HG02981 (cell line): Measurements from ENCODE around the gene BEAN1.

Experiments
- ATAC-seq: cut with Tn5 transposase; IDR thresholded peaks from one replicate; pipeline ENCODE4 v1.9.1; 2021; ENCODE audit warnings: mild to moderate bottlenecking, moderate library complexity; ENCODE audit not compliant: unreplicated experiment

Gene BEAN1

DNA sequence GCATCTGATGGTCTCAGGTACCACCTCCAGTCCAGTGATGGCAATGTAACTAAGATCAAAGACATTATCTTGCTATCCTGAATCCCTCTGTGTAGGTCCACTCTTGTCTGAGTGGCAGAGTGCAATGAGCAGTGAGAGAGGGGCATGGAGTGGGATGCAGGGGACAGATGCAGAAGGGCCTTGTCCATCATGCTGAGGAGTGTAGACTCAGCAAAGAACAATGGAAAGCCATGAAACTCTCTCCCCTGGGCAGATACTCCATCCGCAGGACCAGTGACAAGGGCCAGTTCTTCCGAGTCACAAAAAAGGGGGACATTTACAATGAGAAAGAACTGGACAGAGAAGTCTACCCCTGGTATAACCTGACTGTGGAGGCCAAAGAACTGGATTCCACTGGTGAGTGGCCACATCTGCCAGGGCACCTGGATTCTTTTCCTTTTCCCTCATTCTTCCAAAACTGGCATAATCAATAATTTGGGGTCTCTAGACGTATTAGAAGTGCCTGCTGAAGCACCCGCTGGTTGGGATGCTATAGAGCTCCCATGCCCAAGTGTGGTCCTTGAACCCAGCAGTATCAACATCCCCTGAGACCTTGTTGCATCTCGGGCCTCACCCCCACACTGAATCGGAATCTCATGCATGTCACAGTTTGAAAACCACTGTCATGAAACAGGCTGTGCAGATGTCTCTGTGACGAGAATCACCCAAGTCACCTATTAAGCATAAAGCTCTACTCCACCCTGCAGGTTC, 31.1 kb upstream of the BEAN1 start:
- ATAC-seq, result no peak

DNA sequence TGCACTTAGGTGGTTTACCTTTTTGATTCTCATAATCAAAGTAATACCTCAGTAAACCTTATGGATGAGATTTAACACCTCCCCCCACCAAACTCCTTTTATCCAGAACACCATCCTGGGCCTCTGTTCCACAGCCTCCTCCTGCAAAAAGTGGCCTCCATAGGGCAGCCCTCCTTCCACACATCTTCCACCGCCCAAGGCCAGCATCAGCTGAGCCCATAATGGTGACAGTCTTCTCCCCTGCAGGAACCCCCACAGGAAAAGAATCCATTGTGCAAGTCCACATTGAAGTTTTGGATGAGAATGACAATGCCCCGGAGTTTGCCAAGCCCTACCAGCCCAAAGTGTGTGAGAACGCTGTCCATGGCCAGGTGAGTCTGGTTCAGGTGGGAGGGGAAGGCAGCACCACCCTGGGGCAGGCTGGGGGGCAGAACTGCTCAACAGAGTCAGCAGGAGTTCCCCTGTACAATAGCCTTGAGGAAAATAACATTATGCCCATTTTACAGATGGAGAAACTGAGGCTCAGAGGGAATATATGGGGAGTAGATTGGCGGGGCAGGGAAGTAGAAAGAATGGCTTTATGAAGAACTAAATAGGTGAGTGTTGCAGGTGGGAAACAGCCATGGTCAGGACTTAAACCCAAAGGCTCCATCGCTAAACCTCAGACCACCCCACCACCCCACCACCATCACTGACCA, 29.2 kb upstream of the BEAN1 start:
- no peak for ATAC-seq

DNA sequence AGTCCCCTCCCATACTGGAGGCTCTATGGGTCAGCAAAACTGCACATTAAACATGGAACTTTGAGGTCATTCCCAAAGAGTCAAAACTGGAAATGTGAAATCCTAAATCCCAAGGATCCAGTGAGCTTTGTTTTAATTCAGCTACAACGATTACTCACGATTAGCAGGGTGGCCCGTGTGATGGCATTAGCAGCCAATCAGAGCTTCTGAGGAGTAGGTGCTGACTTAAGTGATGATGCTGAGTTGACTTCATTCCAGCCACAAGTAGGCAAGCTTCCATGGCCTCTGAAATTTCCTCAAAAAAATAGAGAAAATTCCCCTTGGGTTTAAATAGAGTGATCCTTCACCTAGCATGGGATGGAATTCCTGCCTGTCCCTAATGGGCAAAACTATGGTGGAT, 28.1 kb upstream of the BEAN1 start:
- ATAC-seq, result no peak

GRCh38 chr16:66399930-66400329, 27.2 kb upstream of the BEAN1 start:
- ATAC-seq, result no peak

- no peak for ATAC-seq
These were observed 26.4 kb upstream of the BEAN1 start for GRCh38 chr16:66400503-66401380.

DNA sequence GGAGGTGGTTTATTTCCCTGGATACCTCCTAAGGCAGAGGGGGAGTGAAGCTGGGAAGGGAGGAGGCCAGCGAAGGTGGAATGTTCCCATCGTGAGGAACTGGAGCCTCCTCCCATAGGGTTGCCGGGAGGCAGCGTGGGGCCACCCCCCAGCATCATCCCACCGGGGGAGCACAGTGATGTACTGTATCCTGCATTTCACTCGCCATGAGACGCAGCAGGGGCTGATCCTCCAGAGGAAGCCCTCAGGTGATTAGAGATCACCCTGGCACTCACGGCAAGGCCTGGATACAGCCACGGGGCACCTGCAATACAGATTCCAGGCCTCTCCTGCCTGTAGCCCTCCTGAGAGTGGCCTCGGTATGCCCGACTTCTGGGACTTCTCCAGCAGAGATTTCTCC, 25.5 kb upstream of the BEAN1 start:
- no peak for ATAC-seq

GRCh38 chr16:66402166-66402565, 24.9 kb upstream of the BEAN1 start:
- ATAC-seq, result no peak

- ATAC-seq, result no peak
These were observed 24.4 kb upstream of the BEAN1 start for GRCh38 chr16:66402591-66403230.

- ATAC-seq, result no peak
These were observed 23.5 kb upstream of the BEAN1 start for GRCh38 chr16:66403531-66404145.

DNA sequence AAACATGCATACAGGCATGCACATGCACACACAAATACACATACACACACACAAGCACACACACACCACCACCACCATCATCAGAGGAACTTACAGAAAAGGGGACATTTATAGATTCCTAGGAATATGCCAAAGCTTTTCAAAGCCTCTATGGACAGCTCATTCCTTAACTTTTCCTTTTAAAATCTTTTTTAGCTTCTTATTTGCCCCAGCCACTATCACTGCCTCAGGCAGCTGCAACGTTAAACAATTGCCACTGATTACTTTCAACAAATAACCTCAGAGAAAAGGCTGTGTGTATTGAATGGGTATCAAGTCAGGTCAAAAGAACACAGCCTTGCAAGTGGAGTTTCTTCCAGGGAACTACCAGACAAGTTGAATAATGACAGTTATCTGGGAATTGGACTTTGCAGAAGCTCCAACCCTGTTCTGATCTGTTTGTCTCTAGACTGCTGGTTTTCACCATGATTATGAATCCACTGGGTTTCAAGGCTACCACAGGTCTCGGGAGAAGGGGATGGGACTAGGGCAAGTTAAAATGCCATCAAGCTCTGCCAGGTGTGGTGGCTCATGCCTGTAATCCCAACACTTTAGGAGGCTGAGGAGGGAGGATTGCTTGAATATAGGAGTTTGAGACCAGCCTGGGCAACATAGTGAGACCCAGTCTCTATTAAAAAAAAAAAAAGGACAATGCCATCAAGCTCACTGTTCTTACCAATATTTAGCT, 21.9 kb upstream of the BEAN1 start:
- no peak for ATAC-seq

DNA sequence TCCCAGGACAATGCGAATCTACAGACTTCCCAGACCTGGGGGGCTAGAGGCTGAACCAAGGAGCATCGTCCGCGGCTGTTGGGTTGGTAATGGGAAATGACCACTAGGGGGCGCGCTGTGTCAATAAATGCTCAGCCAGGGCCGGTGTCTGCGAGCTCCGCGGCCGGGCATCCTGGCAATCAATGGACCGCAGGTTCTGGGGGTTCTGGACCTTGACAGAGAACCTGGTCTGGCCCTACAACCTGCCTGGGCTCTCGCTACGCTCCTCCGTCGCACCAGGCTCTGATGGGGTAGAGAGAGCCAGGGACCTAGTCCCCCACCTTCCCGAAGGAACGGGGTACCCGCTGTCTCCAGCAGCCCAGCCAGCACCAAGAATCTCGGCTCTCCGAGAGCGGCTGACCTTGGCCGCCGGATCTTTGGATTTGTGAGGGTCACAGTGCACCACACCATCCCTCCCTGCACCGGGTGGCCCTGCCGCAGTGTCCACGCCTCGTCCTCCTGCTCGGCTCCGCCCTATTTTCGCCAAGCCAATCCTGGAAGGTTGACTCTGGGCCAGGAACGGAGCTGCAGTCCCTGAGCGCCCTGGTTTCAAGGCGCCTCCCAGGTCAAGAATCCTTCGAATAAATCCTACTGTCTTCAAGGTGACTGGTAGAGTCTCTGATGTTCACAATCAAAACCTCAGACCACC, 20.4 kb upstream of the BEAN1 start:
- ATAC-seq, result peak; percentile 71

DNA sequence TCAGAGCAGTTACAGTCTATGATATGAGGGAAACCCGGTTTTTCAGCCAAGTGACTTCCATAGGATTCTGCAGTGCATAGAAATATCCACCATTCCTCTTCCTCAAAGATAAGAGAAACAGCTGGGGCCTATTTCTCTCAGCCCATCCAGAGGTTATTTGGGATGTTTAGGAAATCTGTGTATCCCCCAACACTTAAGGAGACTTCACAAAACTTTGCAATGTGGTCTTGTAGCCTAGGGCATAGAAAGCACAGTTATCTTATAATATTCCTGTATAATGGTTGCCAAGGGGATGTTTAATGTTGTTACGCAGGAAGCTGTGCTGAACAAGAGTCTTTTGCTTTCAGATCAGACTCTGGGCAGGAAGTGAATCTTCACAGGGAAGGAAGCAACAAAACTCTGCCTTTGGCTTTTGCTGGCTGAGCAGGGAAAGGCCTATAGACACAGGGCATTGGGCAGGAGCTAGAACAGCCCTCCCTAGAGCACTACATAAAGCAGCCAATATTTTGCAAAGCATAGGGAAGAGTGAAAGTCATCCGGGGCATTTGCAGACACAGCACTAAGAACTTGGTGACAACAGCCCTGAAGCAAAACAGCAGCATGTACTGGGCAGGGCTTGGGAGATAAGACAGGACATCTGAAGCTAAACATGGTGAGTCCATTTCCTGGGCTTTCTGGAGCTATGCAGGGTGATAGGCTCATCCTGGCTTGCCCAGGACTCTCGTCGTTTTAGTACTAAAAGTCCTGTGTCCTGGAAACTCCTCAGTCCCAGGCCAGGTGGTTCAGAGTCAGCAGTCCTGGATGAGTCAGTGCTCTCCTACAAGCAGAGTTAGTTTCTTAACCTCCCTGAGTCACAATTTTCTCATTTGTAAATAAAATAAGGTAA, 18.7 kb upstream of the BEAN1 start:
- no peak for ATAC-seq

DNA sequence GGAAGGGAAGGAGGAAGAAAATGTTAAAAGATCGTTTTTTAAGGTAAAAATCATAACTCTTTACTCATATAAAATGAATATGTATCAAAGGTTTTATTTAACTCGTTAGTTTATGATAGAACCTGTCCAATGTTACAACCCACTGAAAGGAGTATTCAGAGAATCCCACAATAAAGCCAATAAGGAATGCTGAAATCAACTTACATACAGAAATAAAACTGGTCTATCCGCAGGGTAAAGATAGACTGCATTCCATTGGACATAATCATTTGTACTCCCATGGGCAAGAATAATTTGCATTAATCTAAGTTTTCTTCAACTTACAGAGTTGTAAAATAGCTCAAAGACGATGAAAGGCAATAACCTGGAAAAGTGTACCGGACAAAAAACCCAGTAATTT, 17.9 kb upstream of the BEAN1 start:
- no peak for ATAC-seq

DNA sequence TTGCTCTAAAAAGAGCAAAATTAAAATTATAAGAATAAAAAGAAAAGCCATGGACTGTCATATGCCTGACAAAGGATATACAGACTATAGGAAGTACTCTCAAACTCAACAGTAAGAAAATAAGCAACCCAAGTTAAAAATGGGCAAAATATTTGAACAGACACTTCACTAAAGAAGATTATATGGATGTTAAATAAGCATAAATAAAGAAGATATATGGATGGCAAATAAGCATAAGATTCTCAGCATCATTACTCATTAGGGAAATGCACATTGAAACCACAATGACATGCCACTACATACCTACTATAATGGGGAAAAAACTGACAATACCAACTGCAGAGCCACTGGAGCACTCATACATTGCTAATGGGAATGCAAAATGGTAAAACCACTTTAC, 14.9 kb upstream of the BEAN1 start:
- ATAC-seq, result no peak

GRCh38 chr16:66414891-66415290, 12.2 kb upstream of the BEAN1 start:
- ATAC-seq, result no peak

DNA sequence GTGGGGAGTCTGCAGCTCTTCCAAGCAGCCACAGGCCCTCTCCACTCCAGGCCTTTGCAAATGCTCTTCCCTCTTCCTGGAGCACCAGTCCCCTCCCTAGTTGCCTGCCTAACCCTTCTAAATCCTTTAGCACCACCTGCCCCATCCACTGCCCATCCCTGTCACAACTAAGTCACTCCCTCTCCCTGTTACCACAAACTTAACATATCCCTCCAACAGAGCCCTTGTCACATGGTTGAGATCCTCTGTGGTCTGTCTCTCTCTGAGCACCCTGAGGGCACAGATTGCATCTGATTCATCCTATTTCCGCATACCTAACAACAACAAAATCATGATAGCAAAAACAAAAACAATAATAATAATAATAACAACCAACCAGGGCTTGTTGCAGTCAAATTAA, 11.0 kb upstream of the BEAN1 start:
- no peak for ATAC-seq

DNA sequence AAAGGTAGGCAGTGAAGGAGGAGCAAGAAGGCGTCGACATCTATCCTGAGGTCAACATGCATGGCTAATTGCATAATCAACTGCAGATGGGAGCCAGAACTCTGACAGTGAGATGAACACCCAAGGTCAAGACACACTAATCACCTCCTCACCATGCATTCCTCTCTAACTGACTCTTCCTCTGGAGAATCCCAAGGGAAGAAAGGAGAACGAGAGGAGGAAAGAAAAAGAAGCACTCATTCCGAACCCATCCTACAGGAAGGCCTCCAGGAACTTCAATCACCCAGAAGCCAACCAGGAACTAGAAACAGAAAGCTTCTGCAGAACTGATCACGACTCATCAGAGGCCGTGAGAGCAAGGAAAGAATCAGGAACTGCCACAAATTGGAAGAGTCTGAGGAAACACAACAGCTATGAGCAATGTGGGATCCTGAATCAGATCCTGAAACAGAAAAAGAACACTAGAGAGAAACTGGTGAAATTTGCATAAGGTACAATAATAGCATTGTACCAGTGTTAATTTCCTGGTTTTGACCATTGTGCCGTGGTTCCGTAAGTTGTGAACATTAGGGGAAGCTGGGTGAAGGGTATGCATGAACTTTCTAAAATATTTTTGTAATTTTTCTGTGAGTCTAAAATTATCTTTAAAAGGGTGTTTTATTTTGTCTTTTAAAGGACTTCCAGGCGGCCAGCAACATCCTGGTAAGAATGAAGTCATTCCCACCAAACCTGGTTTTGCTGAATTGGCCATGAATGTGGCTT, 10.0 kb upstream of the BEAN1 start:
- no peak for ATAC-seq
